ENCODE data around the gene ASB8. TPM values are rescaled to one million over a fixed set of nuclear protein-coding genes. Genes with fewer than 3 reads are reported as not detected.

The ASB8 gene
- polyA plus RNA-seq, 3 donors, result 23.8 to 50.0 (median 38.4) TPM

GRCh38 chr12:48123169-48123568, 34.1 kb downstream of the ASB8 start:
- peaks cover 13% of the 10 kb centered on the region in 2 donors for H3K4me1 ChIP-seq (ENCODE audit: control insufficient read depth in 1 of 2, insufficient read depth in 2 of 2, low read length in 2 of 2)
- no peaks in the 10 kb centered on the region for H3K79me2 ChIP-seq (ENCODE audit: insufficient read depth, low read length)
- no CpG with 5 or more reads among the region's 4 CpGs for WGBS (ENCODE audit: insufficient coverage)
- Mint-ChIP-seq H3K9me3 (no peaks in the 10 kb centered on the region), H3K27ac (no peak overlapping the region), H3K4me1 (peaks cover 15% of the 10 kb centered on the region), H3K4me3 (no peak overlapping the region), H3K36me3 (peaks cover 0 to 9% of the 10 kb centered on the region in 2 donors), H3K27me3 (ENCODE audit: low read depth in 3 of 3) (peaks cover 0 to 3% (median 2%) of the 10 kb centered on the region in 3 donors)
- H3K27ac ChIP-seq (ENCODE audit: low read depth in 1 of 2, low read length in 2 of 2), result no peak overlapping the region
- no peak for DNase-seq
- intact Hi-C loops (cut with micrococcal nuclease), result no loop called here
- H3K4me3 ChIP-seq (replicated peaks in 1 of 3; ENCODE audit: low read depth in 2 of 3, low read length in 3 of 3), result no peak overlapping the region
- H3K9ac ChIP-seq (ENCODE audit: insufficient read depth, low read length, poor library complexity, severe bottlenecking), result no peak overlapping the region
- H2AFZ ChIP-seq (ENCODE audit: insufficient read depth, low read depth, low read length, poor library complexity, severe bottlenecking), result no peak overlapping the region
- peaks cover 0 to 2% of the 10 kb centered on the region in 2 donors for H3K27me3 ChIP-seq (ENCODE audit: control insufficient read depth in 2 of 2, insufficient read depth in 2 of 2, low read length in 2 of 2)
- no peak overlapping the region for H3K4me2 ChIP-seq (replicated peaks; ENCODE audit: extremely low read depth, low read length, poor library complexity, severe bottlenecking)
- no peak for TF ChIP-seq CTCF (IDR thresholded peaks at IDR 0.05)
- H3K36me3 ChIP-seq (replicated peaks in 1 of 2; ENCODE audit: control insufficient read depth in 1 of 2, insufficient read depth in 2 of 2, low read length in 2 of 2), result no peaks in the 10 kb centered on the region
- no peaks in the 10 kb centered on the region for H3K9me3 ChIP-seq (replicated peaks in 1 of 2; ENCODE audit: control insufficient read depth in 1 of 2, insufficient read depth in 1 of 2, low read length in 2 of 2)
- H4K20me1 ChIP-seq (ENCODE audit: insufficient read depth, low read length), result no peaks in the 10 kb centered on the region

GRCh38 chr12:48122065-48122834, 35.1 kb downstream of the ASB8 start:
- H3K4me2 ChIP-seq (replicated peaks; ENCODE audit: extremely low read depth, low read length, poor library complexity, severe bottlenecking), result no peak overlapping the region
- DNase-seq, result no peak
- peaks cover 13% of the 10 kb centered on the region in 2 donors for H3K4me1 ChIP-seq (ENCODE audit: control insufficient read depth in 1 of 2, insufficient read depth in 2 of 2, low read length in 2 of 2)
- Mint-ChIP-seq H3K27me3 (ENCODE audit: low read depth in 3 of 3) (peaks cover 2 to 4% (median 3%) of the 10 kb centered on the region in 3 donors), H3K9me3 (no peaks in the 10 kb centered on the region), H3K4me1 (peaks cover 15% of the 10 kb centered on the region), H3K36me3 (peaks cover 0 to 8% of the 10 kb centered on the region in 2 donors), H3K27ac (no peak overlapping the region), H3K4me3 (no peak overlapping the region)
- H4K20me1 ChIP-seq (ENCODE audit: insufficient read depth, low read length), result no peaks in the 10 kb centered on the region
- intact Hi-C loops (cut with micrococcal nuclease), result no loop called here
- no peak overlapping the region for H3K9ac ChIP-seq (ENCODE audit: insufficient read depth, low read length, poor library complexity, severe bottlenecking)
- H3K27me3 ChIP-seq (ENCODE audit: control insufficient read depth in 2 of 2, insufficient read depth in 2 of 2, low read length in 2 of 2), result peaks cover 0 to 2% of the 10 kb centered on the region in 2 donors
- H2AFZ ChIP-seq (ENCODE audit: insufficient read depth, low read depth, low read length, poor library complexity, severe bottlenecking), result no peak overlapping the region
- H3K4me3 ChIP-seq (replicated peaks in 1 of 3; ENCODE audit: low read depth in 2 of 3, low read length in 3 of 3), result no peak overlapping the region
- TF ChIP-seq CTCF (IDR thresholded peaks at IDR 0.05), result no peak
- no peaks in the 10 kb centered on the region for H3K79me2 ChIP-seq (ENCODE audit: insufficient read depth, low read length)
- H3K27ac ChIP-seq (ENCODE audit: low read depth in 1 of 2, low read length in 2 of 2), result no peak overlapping the region
- no peaks in the 10 kb centered on the region for H3K36me3 ChIP-seq (replicated peaks in 1 of 2; ENCODE audit: control insufficient read depth in 1 of 2, insufficient read depth in 2 of 2, low read length in 2 of 2)
- WGBS (ENCODE audit: insufficient coverage), result 88% methylated on average over 1 of the region's 2 CpGs
- no peaks in the 10 kb centered on the region for H3K9me3 ChIP-seq (replicated peaks in 1 of 2; ENCODE audit: control insufficient read depth in 1 of 2, insufficient read depth in 1 of 2, low read length in 2 of 2)

Measured in CD14-positive monocyte (primary cell).